Measurements from ENCODE around the gene FOXD3.
"Not testable (repeated sequence)": the region's sequence is repeated elsewhere in the genome, so short reads cannot be mapped to it uniquely, and the experiment has no call there.

The FOXD3 gene

DNA sequence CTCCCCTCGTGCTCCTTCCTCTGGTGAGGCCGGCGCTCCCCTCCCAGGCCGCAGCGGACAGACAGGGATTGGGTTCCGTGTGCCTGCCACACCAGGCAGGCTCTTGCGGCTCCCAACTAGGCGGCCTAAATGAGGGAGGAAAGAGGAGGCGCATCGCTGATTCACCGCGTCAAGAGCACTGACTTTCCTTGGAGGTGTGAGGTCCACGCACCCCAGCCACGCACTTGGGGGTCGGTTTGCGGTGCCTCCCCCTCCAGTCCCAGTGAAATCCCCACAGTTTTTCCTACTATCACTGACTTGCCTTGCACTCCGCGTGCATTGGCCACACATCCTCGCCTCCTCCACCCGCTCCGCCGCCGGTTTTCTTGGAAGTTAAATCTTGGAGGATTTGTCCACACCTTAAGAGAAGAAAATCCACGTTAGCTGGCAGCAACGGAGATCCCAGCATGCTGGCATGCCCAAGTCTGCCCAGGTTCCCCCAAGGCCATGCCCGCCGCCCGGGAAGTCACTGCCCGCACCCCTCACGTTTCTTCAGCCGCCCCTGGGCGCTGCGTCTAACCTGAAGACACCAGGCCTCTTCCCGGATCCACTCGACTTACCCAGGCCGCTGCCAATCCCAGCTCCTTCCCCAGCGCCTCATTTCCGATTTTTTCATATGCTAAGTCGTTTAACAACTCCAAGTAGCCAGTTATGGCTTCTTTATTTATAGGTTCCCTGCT is 1.1 kb upstream of the FOXD3 start:
- DNase-seq: no peak

DNA sequence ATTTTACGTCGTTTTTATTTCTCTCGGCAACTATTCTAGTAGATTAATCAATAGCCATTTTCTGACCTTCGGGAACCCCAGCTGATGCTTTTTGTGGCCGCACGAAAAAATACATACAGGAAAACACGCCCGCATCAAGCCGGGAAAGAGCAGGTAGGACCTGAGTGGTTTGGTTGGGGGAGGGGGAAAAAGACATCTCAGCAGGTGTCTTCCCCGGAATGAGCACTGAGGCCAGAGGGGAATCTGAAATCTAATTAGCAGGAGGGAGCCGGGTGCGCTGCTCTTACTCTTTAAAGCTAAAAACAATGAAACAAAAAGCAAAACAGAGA is 618 bp upstream of the FOXD3 start:
- DNase-seq: no peak

DNA sequence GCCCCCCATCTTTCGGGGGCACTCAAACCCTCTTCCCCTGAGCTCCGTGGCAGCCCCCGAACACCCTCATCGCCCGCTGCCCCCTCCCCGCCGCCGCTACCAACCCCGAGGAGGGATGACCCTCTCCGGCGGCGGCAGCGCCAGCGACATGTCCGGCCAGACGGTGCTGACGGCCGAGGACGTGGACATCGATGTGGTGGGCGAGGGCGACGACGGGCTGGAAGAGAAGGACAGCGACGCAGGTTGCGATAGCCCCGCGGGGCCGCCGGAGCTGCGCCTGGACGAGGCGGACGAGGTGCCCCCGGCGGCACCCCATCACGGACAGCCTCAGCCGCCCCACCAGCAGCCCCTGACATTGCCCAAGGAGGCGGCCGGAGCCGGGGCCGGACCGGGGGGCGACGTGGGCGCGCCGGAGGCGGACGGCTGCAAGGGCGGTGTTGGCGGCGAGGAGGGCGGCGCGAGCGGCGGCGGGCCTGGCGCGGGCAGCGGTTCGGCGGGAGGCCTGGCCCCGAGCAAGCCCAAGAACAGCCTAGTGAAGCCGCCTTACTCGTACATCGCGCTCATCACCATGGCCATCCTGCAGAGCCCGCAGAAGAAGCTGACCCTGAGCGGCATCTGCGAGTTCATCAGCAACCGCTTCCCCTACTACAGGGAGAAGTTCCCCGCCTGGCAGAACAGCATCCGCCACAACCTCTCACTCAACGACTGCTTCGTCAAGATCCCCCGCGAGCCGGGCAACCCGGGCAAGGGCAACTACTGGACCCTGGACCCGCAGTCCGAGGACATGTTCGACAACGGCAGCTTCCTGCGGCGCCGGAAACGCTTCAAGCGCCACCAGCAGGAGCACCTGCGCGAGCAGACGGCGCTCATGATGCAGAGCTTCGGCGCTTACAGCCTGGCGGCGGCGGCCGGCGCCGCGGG is 837 bp downstream of the FOXD3 start:
- peak; percentile 74 for DNase-seq

DNA sequence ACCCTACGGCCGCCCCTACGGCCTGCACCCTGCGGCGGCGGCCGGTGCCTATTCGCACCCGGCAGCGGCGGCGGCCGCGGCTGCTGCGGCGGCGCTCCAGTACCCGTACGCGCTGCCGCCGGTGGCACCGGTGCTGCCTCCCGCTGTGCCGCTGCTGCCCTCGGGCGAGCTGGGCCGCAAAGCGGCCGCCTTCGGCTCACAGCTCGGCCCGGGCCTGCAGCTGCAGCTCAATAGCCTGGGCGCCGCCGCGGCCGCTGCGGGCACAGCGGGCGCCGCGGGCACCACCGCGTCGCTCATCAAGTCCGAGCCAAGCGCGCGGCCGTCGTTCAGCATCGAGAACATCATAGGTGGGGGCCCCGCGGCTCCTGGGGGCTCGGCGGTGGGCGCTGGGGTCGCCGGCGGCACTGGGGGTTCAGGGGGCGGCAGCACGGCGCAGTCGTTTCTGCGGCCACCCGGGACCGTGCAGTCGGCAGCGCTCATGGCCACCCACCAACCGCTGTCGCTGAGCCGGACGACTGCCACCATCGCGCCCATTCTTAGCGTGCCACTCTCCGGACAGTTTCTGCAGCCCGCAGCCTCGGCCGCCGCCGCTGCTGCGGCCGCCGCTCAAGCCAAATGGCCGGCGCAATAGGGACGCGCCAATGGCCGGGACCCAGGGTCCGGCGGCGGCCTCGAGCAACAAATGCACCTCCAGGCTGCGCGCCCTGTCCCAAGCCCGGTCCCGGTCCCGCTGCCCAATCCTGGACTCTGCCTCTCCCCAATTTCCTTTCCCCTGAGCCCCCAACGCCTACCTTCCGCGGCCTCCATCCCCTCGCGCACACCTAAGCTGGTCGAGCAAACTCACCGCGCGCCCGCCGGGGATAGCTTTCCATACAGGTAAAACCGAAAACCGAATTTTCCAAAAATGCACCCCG is 1.8 kb downstream of the FOXD3 start:
- DNase-seq: peak; percentile 62

GRCh38 chr1:63324779-63325119 is 2.4 kb downstream of the FOXD3 start:
- no peak for DNase-seq

DNA sequence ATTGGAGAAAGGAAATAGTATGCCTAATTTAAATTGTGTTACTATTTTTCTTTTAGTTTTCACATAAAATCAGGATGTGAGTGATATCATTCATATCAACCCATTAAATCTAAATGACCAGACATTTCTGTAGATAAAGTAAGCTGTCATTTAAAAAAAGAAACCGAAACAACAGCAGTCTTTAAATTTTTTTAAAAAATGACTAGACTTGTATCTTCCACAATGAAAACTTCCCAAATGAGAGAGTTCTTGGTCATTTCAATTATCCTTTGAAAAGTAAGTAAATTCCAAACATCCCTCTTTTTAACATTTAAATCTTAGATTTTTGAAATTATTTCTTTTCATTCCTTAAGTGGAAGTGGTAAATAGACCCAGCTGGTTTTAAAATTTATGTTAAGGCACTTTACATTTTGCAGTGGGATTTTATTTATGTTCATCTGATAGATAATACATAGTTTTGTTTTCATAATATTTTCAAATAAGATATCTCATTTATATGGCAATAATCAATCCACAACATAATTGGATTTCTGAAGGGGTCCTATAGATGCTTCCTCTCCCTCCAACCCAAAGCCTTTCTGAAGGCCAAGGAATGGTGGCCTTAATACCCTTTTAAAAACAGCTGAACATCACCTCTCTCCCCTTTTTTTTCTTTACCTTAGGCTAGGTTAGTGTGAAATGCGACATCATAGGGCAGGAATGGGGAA is 3.1 kb downstream of the FOXD3 start:
- DNase-seq: no peak

- no peak for DNase-seq
Observed at GRCh38 chr1:63326106-63326472, 3.7 kb downstream of the FOXD3 start.

DNA sequence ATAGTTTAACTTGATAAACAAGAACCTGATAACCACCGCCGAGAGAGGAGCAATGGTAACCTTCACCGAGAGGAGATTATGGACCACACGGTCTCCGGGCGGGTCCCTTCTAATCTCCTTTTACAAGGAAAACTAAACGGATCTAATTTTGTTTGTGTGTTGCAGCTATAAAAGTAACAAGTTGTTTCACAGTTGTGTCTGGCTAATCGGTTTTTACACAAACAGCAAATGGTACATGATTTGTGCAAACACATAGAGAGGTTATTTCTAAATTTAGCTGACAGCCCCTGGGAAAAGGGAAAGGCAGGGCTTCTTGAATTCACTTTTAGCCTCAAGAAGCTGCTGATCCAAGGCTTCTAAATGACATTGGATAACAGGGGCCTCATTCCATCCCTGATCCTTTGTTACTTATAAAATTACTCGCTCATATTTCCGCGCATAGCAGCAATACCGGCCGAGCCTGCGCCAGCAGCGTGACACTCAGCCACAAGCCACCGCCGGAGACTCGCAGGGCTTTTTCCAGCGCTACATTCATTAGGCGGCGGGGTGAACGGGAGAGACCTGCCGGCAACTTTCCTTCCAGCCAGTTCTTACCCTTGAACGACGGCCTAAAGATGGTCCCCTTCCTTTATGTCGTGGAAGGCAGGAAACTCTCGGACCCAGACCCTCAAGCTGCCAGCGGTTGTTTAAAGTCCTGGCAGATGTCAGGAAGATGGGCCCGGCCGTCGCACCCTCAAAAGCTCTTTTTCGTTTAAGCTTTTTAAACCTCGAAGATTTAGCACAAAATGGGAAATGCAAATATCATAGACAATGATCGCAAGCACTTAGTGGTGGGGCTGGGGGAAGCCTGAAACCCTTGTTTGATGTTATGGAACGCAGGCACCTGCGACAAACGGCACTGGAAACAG is 4.4 kb downstream of the FOXD3 start:
- DNase-seq: peak; percentile 10

- DNase-seq: peak; percentile 47
Observed at GRCh38 chr1:63327417-63328054, 5.2 kb downstream of the FOXD3 start.

DNA sequence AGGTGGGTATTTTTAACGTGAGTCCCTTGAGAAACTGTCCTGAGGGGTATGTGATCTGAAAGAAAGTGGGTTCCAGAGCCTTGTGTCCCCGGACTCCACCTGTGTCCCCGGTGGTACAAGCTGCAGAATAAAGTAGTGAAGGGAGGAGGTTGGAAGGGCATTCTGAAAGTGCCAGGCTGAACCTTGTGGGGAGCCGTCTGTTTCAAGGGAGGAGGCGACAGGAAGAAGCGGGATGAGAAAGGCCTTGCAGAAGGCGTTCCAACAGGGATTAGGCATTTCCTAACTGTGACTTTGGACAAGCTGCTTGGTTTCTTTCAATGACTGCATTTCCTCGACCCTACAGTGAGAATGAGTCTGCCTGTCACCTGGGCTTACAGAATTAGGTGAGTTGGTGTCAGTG is 5.8 kb downstream of the FOXD3 start:
- no peak for DNase-seq

DNA sequence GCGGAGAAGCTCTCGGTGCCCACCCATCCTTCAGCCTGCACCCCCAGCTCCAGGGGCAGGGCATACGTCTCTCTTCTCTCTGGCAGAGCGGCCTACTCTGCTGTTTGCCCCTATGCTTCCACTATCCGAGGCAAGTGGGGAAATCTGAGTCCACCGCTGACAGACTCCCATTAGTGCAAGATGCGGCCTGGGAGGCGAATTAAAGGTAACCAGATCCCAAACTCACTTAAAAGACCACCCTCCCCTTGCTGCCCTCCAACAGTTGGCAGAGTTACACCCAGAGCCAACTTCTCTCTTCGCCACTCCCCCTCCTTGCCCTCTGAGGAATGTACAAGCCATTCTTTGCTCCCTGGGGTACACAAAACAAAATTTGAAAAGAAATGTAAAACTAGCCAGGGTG is 6.4 kb downstream of the FOXD3 start:
- DNase-seq: no peak

- no peak for DNase-seq
Observed at GRCh38 chr1:63329621-63330330, 7.4 kb downstream of the FOXD3 start.

DNA sequence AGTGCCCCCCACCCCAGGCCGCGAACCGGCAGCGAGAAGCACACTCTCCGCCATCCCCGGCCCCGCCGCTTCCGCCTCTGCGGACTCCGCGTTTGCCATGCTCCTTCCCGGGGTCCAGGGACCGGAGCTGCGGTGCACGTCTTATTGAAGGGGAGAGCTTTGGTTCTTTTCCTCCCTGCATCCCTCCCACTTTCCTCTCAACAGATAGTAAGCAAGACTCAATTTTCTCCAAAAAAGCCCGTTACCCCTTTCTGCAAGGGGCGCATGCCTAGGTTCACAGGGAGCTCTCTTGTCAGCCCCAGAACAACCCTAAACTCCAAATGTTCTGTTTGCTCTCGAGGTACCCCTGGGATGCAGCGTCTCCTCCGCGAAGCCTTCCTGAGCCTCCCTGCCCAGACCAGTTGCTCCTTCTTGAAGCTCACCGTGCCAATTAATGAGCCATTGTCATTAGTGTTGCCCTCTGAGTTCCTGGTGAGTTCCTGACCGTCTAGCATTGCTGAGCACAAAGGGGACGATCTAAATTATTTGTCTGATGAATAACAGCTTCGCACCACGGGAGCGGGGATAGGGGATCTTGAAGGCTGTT is 8.1 kb downstream of the FOXD3 start:
- no peak for DNase-seq

GRCh38 chr1:63342402-63342801 is 20.0 kb downstream of the FOXD3 start:
- no peak for DNase-seq

- DNase-seq: no peak
Observed at GRCh38 chr1:63343922-63344321, 21.6 kb downstream of the FOXD3 start.

- peak; percentile 1 for DNase-seq
Observed at GRCh38 chr1:63350320-63350719, 28.0 kb downstream of the FOXD3 start.

DNA sequence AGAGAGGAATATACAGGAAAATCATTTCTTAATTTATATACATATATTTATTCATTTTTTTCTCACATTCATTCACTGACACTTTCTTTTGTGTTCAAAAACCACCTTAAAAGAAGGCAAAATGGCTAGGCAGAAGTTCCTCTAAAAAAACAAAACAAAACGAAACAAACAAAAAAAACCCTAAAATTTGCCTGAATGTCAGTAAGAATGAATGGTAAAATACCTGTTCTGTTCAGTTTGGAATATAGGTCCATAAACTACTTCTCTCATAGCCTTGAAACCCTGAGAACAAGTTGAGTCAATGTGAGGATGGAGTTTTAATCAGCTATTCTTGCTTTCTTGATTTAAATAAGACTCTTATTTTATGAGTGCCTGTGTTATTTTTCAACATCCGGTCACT is 30.4 kb downstream of the FOXD3 start:
- DNase-seq: no peak

DNA sequence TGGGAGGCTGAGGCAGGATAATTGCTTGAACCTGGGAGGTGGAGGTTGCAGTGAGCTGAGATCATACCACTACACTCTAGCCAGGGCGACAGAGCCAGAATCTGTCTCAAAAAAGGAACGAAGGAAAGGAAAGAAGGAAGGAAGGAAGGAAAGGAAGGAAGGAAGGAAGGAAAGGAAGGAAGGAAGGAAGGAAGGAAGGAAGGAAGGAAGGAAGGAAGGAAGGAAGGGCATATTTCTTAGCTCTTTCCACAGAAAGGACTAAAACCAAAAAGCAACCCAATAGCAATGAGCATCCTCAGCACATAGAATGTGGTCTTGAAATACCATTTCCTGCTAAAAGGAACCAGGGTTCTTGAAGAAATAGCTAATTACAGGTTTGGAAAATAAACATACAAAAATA is 33.9 kb downstream of the FOXD3 start:
- not testable (repeated sequence) for DNase-seq

- DNase-seq: no peak
Observed at GRCh38 chr1:63359561-63359960, 37.2 kb downstream of the FOXD3 start.

DNA sequence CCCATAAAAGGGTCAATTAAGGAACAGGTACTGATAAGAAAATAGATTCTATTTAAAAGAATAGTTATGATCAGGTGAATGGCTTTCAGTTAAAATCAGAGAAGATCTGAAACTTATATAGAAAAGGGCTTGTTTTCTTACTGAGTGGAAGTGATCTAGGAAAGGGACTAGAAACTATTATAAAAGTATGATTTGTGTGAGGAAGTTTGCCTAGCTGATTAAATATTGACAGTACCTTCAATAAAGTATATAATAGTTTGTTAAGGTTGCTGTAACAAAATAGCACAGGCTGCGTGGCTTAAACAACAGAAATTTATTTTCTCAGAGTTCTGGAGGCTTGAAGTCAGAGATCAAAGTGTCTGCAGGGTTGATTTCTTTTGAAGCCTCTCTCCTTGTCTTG is 39.7 kb downstream of the FOXD3 start:
- DNase-seq: no peak

Measured in NCI-H69 (cell line).